Smooth muscle cell (in vitro differentiated cells): ENCODE results near the gene FMNL2. TPM values are rescaled to one million over a fixed set of nuclear protein-coding genes. Genes with fewer than 3 reads are reported as not detected.

Experiments used
- DNase-seq: peaks from one replicate; lab custom pipeline; 2025; ENCODE audit not compliant: unreplicated experiment; lab: John Stamatoyannopoulos, UW
- H2AFZ ChIP-seq: fragments of 200-600 bp; sonication (generic); 2 replicates; pipeline ENCODE4 v1.6.0; 2016; ENCODE audit warnings: antibody characterized with exemption, low read depth, mild to moderate bottlenecking
- H3F3A ChIP-seq: fragments of 200-600 bp; sonication (generic); 2 replicates; pipeline ENCODE4 v1.6.0; 2017; ENCODE audit warnings: antibody characterized with exemption, low read depth
- H3K27ac ChIP-seq: fragments of 200-600 bp; sonication (generic); 2 replicates; pipeline ENCODE4 v1.5.1; 2016; ENCODE audit warnings: low read depth, mild to moderate bottlenecking
- H3K27me3 ChIP-seq: fragments of 200-600 bp; sonication (generic); 2 replicates; pipeline ENCODE4 v1.6.1; 2016; ENCODE audit warnings: low read depth, mild to moderate bottlenecking
- H3K36me3 ChIP-seq: fragments of 200-600 bp; sonication (generic); 2 replicates; pipeline ENCODE4 v1.5.1; 2016; ENCODE audit warnings: low read depth
- H3K4me1 ChIP-seq: fragments of 200-600 bp; sonication (generic); 2 replicates; pipeline ENCODE4 v1.5.1; 2016; ENCODE audit warnings: low read depth
- H3K4me2 ChIP-seq: fragments of 200-600 bp; sonication (generic); 2 replicates; pipeline ENCODE4 v1.6.0; 2016; ENCODE audit warnings: mild to moderate bottlenecking
- H3K4me3 ChIP-seq: fragments of 200-600 bp; sonication (generic); 2 replicates; pipeline ENCODE4 v1.5.1; 2016; ENCODE audit warnings: mild to moderate bottlenecking
- H3K79me2 ChIP-seq: fragments of 200-600 bp; sonication (generic); 2 replicates; pipeline ENCODE4 v1.6.0; 2016; ENCODE audit warnings: low read depth, mild to moderate bottlenecking
- H3K9ac ChIP-seq: fragments of 200-600 bp; sonication (generic); 2 replicates; pipeline ENCODE4 v1.6.0; 2016; ENCODE audit warnings: low read depth
- H3K9me3 ChIP-seq: fragments of 200-600 bp; sonication (generic); replicated peaks from 2 replicates; pipeline ENCODE4 v1.5.1; 2016; ENCODE audit warnings: low read depth
- H4K20me1 ChIP-seq: fragments of 200-600 bp; sonication (generic); 2 replicates; pipeline ENCODE4 v1.6.0; 2016; ENCODE audit warnings: low read depth
- CTCF ChIP-seq: fragments of 200-600 bp; sonication (generic); IDR thresholded peaks from 2 replicates; pipeline ENCODE4 v1.5.1; 2017; ENCODE audit warnings: borderline replicate concordance, mild to moderate bottlenecking, antibody characterized with exemption; ENCODE audit not compliant: insufficient read depth, poor library complexity, severe bottlenecking
- WGBS: methylation state at CpG from one replicate; pipeline ENCODE4 v1.1.7; 2016; ENCODE audit warnings: low lambda C conversion rate; 5-methylcytosine and 5-hydroxymethylcytosine counted together
- polyA plus RNA-seq: library from polyadenylated mRNA; unstranded; fragments of >200 nt; fragmentation: Nextera tagmentation; extraction: Ambion mirVana; gene quantifications from 2 replicates; pipeline ENCODE4 v1.2.1, GENCODE V29; 2016
- total RNA-seq: library from RNA; depleted of rRNA; stranded (reverse); fragments of >200 nt; gene quantifications from 2 replicates; pipeline ENCODE4 v1.2.3, GENCODE V29; 2014

FMNL2 gene
- total and polyA plus RNA-seq, 2 experiments from 2014 or later, result 7.4 to 37.3 TPM

DNA sequence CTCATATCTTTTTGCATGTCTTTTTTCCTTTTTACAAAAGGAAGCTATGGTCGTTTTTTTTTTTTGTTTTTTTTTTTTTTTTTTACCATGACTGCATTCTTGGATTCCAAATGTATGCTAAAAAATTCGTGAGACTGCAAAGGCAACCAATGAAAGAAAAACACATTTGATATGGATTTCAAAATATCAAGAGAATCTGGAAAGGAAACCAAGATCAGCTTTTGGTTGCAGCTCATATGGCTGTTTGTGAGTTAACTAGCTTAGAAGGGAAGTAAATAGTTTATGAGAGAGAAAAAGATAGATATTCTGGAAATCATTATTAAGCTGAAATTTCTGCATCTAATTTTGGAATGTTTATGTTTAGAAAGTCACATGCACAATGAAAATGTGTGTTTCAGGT lies 272.0 kb downstream of the FMNL2 start:
- Histone ChIP-seq H3K79me2 (no peaks in the 10 kb centered on the region), H3K9me3 (no peaks in the 10 kb centered on the region), H3K36me3 (no peaks in the 10 kb centered on the region), H3K4me2 (no peak overlapping the region), H3K4me1 (no peaks in the 10 kb centered on the region), H3K27ac (no peak overlapping the region), H3K4me3 (no peak overlapping the region), H4K20me1 (no peaks in the 10 kb centered on the region), H3F3A (no peaks in the 10 kb centered on the region), H2AFZ (no peak overlapping the region), H3K9ac (no peak overlapping the region), H3K27me3 (no peaks in the 10 kb centered on the region)
- WGBS, result 97% methylated on average over 2 of the region's 2 CpGs
- DNase-seq, result no peak
- TF ChIP-seq CTCF, result no peak

DNA sequence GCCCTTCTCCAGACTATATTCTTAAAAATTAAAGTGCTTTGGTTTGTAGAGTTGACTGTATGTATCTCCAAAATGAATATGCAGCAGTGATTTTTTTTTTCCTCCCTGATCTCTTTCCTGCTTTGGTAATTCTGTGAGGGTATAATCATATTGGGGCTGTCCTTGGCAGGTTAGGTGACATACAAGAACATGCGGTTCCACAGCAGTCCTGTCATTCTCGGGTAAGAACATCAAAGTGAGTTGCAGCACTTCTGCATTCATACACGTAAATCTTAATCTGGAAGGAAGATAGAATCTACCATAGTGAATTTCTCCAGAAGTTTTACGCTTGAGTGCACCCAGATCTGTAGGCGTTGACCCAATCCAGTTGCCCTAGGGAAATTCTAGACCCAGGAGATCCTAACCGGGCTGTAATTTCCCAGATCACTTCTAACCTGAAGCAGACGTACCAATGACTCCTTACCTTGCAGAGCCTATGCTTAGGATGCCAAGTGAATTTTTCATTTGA lies 272.9 kb downstream of the FMNL2 start:
- Histone ChIP-seq H3K27me3 (no peaks in the 10 kb centered on the region), H3F3A (no peaks in the 10 kb centered on the region), H3K4me3 (no peak overlapping the region), H4K20me1 (no peaks in the 10 kb centered on the region), H3K4me2 (no peak overlapping the region), H2AFZ (no peak overlapping the region), H3K4me1 (no peaks in the 10 kb centered on the region), H3K9ac (no peak overlapping the region), H3K36me3 (no peaks in the 10 kb centered on the region), H3K27ac (no peak overlapping the region), H3K9me3 (no peaks in the 10 kb centered on the region), H3K79me2 (no peaks in the 10 kb centered on the region)
- 81% methylated on average over 7 of the region's 7 CpGs for WGBS
- TF ChIP-seq CTCF, result no peak
- DNase-seq, result no peak

- Histone ChIP-seq H3K4me3 (no peak overlapping the region), H2AFZ (no peak overlapping the region), H3K36me3 (no peaks in the 10 kb centered on the region), H3K27ac (no peak overlapping the region), H3K4me2 (no peak overlapping the region), H3K9ac (no peak overlapping the region), H3K79me2 (no peaks in the 10 kb centered on the region), H4K20me1 (no peaks in the 10 kb centered on the region), H3F3A (no peaks in the 10 kb centered on the region), H3K4me1 (no peaks in the 10 kb centered on the region), H3K9me3 (no peaks in the 10 kb centered on the region), H3K27me3 (no peaks in the 10 kb centered on the region)
- TF ChIP-seq CTCF, result no peak
- WGBS, result 97% methylated on average over 2 of the region's 2 CpGs
- DNase-seq, result no peak
Observed at GRCh38 chr2:152609154-152609553, 274.2 kb downstream of the FMNL2 start.

GRCh38 chr2:152609699-152610098 lies 274.7 kb downstream of the FMNL2 start:
- Histone ChIP-seq H3K9ac (no peak overlapping the region), H3K27me3 (no peaks in the 10 kb centered on the region), H3K27ac (no peak overlapping the region), H3K4me1 (no peaks in the 10 kb centered on the region), H4K20me1 (no peaks in the 10 kb centered on the region), H3K4me3 (no peak overlapping the region), H3K4me2 (no peak overlapping the region), H2AFZ (no peak overlapping the region), H3K36me3 (no peaks in the 10 kb centered on the region), H3K79me2 (no peaks in the 10 kb centered on the region), H3F3A (no peaks in the 10 kb centered on the region), H3K9me3 (no peaks in the 10 kb centered on the region)
- TF ChIP-seq CTCF, result no peak
- no peak for DNase-seq
- WGBS, result 44% methylated on average over 1 of the region's 1 CpG
